Body of pancreas (tissue), 4 donors: Measurements from ENCODE around the gene SP110.

Experiments
- POLR2A ChIP-seq, 3 donors: fragments of 450-650 bp; IDR thresholded peaks; one replicate each; pipeline ENCODE4 v1.6.1; 2016; ENCODE audit warnings: antibody characterized with exemption in 3 of 3, mild to moderate bottlenecking in 2 of 3
- TF ChIP-seq, protein P1 (sequence below), 7 experiments: fragments of 450-650 bp in 4 of 7; fragments of 200-600 bp in 3 of 7; sonication (generic) in 3 of 7; IDR thresholded peaks; one replicate each; pipeline ENCODE4 v1.5.1; 2016 to 2019; ENCODE audit warnings: antibody characterized with exemption in 7 of 7

DNA sequence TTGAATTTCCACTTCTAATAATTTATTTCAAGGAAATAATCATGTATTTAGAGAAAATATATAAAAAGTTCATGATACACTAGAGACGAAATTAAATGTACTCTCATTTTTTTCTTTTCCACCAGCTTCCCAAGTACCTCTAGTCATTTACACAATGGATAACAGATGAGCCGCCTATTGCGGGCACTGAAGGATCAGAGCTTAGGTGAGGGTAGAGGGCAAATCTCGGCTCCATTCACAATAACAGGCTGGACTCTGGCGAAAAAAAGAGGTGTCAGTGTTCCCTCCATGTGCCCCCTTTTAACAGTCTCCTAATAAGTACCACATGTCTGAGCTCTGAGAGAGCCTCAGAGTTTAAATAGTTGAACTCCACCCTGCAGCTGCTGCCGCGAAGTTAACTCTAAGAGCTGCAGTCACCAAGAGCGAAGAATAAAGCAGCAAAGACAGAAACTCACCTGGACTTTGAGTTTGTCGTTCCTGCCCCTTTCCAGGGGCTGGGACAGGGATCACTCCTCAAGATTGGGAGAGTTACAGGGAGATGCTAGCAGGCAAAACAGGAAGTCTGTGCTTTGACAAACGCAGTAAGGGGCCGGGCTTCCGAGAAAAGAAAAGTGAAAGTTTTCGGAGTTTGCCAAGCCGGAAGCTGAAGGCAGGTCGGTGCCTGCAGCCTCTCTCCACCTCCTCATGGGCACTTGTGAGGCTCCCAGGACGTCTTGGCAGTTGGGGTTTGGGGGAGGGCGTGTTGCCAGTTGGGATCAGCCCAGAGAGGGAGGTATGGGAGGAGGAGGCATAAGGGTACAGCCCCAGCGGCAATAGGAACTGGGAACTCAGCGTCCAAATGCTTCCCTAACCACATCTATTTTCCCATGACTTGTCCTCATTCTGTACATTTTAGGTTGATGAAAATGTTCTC is at the start of gene SP110:
- TF ChIP-seq, protein P1, sequence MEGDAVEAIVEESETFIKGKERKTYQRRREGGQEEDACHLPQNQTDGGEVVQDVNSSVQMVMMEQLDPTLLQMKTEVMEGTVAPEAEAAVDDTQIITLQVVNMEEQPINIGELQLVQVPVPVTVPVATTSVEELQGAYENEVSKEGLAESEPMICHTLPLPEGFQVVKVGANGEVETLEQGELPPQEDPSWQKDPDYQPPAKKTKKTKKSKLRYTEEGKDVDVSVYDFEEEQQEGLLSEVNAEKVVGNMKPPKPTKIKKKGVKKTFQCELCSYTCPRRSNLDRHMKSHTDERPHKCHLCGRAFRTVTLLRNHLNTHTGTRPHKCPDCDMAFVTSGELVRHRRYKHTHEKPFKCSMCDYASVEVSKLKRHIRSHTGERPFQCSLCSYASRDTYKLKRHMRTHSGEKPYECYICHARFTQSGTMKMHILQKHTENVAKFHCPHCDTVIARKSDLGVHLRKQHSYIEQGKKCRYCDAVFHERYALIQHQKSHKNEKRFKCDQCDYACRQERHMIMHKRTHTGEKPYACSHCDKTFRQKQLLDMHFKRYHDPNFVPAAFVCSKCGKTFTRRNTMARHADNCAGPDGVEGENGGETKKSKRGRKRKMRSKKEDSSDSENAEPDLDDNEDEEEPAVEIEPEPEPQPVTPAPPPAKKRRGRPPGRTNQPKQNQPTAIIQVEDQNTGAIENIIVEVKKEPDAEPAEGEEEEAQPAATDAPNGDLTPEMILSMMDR (IDR thresholded peaks at IDR 0.05) = peak in 2 of 7 experiments; percentile 7 to 31
- peak in 2 of 3 donors; percentile 59 to 63 for TF ChIP-seq POLR2A (IDR thresholded peaks at IDR 0.05)
